SK-N-SH (cell line): ENCODE data around the gene CLMP. TPM values are rescaled to one million over a fixed set of nuclear protein-coding genes. Genes with fewer than 3 reads are reported as not detected.

Experiments used
- CTCF ChIA-PET: fragments of 300-600, 350-600 bp; formaldehyde crosslinking; extraction: SDS; loops from one replicate; lab custom pipeline; 2021; lab: Yijun Ruan, JAX
- POLR2A ChIA-PET: fragments of 350-600 bp; sonication (Branson Sonifier 250); formaldehyde crosslinking; extraction: SDS; loops from one replicate; lab custom pipeline; 2020; ENCODE audit warnings: antibody characterized with exemption, inconsistent platforms; lab: Yijun Ruan, JAX
- DNase-seq: peaks from one replicate; pipeline ENCODE4 v3.0.0; 2012
- H2AFZ ChIP-seq: fragments of 200-600 bp; sonication (generic); 2 replicates; pipeline ENCODE4 v1.8.1; 2016; ENCODE audit warnings: antibody characterized with exemption, mild to moderate bottlenecking, low read depth
- H3F3A ChIP-seq: fragments of 200-600 bp; sonication (generic); replicated peaks from 2 replicates; pipeline ENCODE3; 2016; ENCODE audit warnings: antibody characterized with exemption, mild to moderate bottlenecking; ENCODE audit not compliant: insufficient read depth
- H3K27ac ChIP-seq, 2 experiments: fragments of 200-500 bp in 1 of 2; fragments of 200-600 bp in 1 of 2; sonication (Bioruptor generic) in 1 of 2; sonication (generic), shearing (Covaris generic) in 1 of 2; 2 replicates each; pipeline versions ENCODE4 v1.5.1 to v1.6.1; 2014 to 2016; ENCODE audit warnings: low read depth in 2 of 2, inconsistent platforms in 1 of 2, low read length in 1 of 2, mild to moderate bottlenecking in 1 of 2, mixed read lengths in 1 of 2
- H3K27me3 ChIP-seq: fragments of 200-600 bp; sonication (generic), shearing (Covaris generic); 2 replicates; pipeline ENCODE4 v1.6.1; 2016; ENCODE audit warnings: mixed run types; ENCODE audit not compliant: insufficient read depth
- H3K36me3 ChIP-seq, 2 experiments: fragments of 200-500 bp in 1 of 2; fragments of 200-600 bp in 1 of 2; sonication (Bioruptor generic) in 1 of 2; sonication (generic) in 1 of 2; replicated peaks in 1 of 2; 2 replicates each; pipeline versions ENCODE3 to v1.5.1; 2014 to 2016; ENCODE audit warnings: low read length in 1 of 2, mild to moderate bottlenecking in 1 of 2; ENCODE audit not compliant: insufficient read depth in 2 of 2, control insufficient read depth in 1 of 2
- H3K4me1 ChIP-seq, 2 experiments: fragments of 200-500 bp in 1 of 2; fragments of 200-600 bp in 1 of 2; sonication (Bioruptor generic) in 1 of 2; sonication (generic), shearing (Covaris generic) in 1 of 2; 2 replicates each; pipeline versions ENCODE4 v1.5.1 to v1.6.1; 2014 to 2016; ENCODE audit warnings: low read depth in 1 of 2, low read length in 1 of 2, mixed run types in 1 of 2; ENCODE audit not compliant: insufficient read depth in 2 of 2, control insufficient read depth in 1 of 2
- H3K4me2 ChIP-seq: fragments of 200-600 bp; sonication (generic), shearing (Covaris generic); 2 replicates; pipeline ENCODE4 v1.6.1; 2017; ENCODE audit warnings: mixed run types
- H3K4me3 ChIP-seq, 2 experiments: fragments of 200-500 bp in 1 of 2; fragments of 200-600 bp in 1 of 2; sonication (Bioruptor generic) in 1 of 2; sonication (generic), shearing (Covaris generic) in 1 of 2; 2 replicates each; pipeline versions ENCODE4 v1.5.1 to v1.8.1; 2014 to 2016; ENCODE audit warnings: low read depth in 2 of 2, inconsistent platforms in 1 of 2, low read length in 1 of 2, mild to moderate bottlenecking in 1 of 2, mixed read lengths in 1 of 2, moderate library complexity in 1 of 2
- H3K79me2 ChIP-seq: fragments of 200-600 bp; sonication (generic); 2 replicates; pipeline ENCODE4 v1.8.1; 2017; ENCODE audit warnings: mild to moderate bottlenecking; ENCODE audit not compliant: insufficient read depth
- H3K9ac ChIP-seq: fragments of 200-600 bp; sonication (generic); 2 replicates; pipeline ENCODE4 v1.6.1; 2017; ENCODE audit warnings: mixed run types
- H3K9me2 ChIP-seq: fragments of 200-600 bp; sonication (generic); 2 replicates; pipeline ENCODE4 v1.6.1; 2017; ENCODE audit warnings: mixed run types
- H3K9me3 ChIP-seq: fragments of 200-600 bp; sonication (generic); 2 replicates; pipeline ENCODE4 v1.6.1; 2017; ENCODE audit warnings: mixed run types, mild to moderate bottlenecking, moderate library complexity
- H4K20me1 ChIP-seq: fragments of 200-600 bp; sonication (generic); 2 replicates; pipeline ENCODE4 v1.6.1; 2017; ENCODE audit warnings: mild to moderate bottlenecking, mixed run types; ENCODE audit not compliant: insufficient read depth
- ELF1 ChIP-seq: IDR thresholded peaks from 2 replicates; pipeline ENCODE4 v1.4.0; 2012
- EP300 ChIP-seq, 2 experiments: IDR thresholded peaks; 2 replicates each; pipeline versions ENCODE4 v1.4.0 to v1.6.1; 2012; ENCODE audit warnings: borderline replicate concordance in 1 of 2, low read depth in 1 of 2, low read length in 1 of 2
- FOSL2 ChIP-seq: IDR thresholded peaks from 2 replicates; pipeline ENCODE4 v1.4.0; 2012; ENCODE audit warnings: low read depth, mild to moderate bottlenecking, moderate library complexity, borderline replicate concordance
- FOXJ3 ChIP-seq: sonication (generic); formaldehyde crosslinking; IDR thresholded peaks from 2 replicates; pipeline ENCODE4 v1.5.1; 2020; ENCODE audit warnings: mild to moderate bottlenecking, missing genetic modification reagents
- GABPA ChIP-seq: IDR thresholded peaks from 2 replicates; pipeline ENCODE4 v1.4.0; 2012; ENCODE audit warnings: low read depth, mild to moderate bottlenecking
- MAX ChIP-seq: IDR thresholded peaks from 2 replicates; pipeline ENCODE4 v1.4.0; 2012; ENCODE audit warnings: low read depth
- MEF2A ChIP-seq: IDR thresholded peaks from 2 replicates; pipeline ENCODE4 v1.4.0; 2012; ENCODE audit warnings: low read depth, borderline replicate concordance
- MXI1 ChIP-seq: IDR thresholded peaks from 2 replicates; pipeline ENCODE4 v1.6.1; 2012; ENCODE audit warnings: mild to moderate bottlenecking, low read depth, low read length, improper control_type of control experiment
- NFIC ChIP-seq: IDR thresholded peaks from 2 replicates; pipeline ENCODE4 v1.4.0; 2012; ENCODE audit warnings: borderline replicate concordance
- NRF1 ChIP-seq: IDR thresholded peaks from 2 replicates; pipeline ENCODE4 v1.6.1; 2012; ENCODE audit warnings: low read depth, mild to moderate bottlenecking, low read length
- RAD21 ChIP-seq: IDR thresholded peaks from 2 replicates; pipeline ENCODE4 v1.6.1; 2012; ENCODE audit warnings: mild to moderate bottlenecking, low read length
- RXRA ChIP-seq: IDR thresholded peaks from 2 replicates; pipeline ENCODE4 v1.4.0; 2012; ENCODE audit warnings: low read depth, mild to moderate bottlenecking, borderline replicate concordance
- SIN3A ChIP-seq: IDR thresholded peaks from 2 replicates; pipeline ENCODE4 v1.6.1; 2012; ENCODE audit warnings: low read depth, mild to moderate bottlenecking, low read length, moderate library complexity, borderline replicate concordance
- SMC3 ChIP-seq: IDR thresholded peaks from 2 replicates; pipeline ENCODE4 v1.6.1; 2012; ENCODE audit warnings: low read depth, low read length, improper control_type of control experiment
- TAF1 ChIP-seq: IDR thresholded peaks from 2 replicates; pipeline ENCODE4 v1.6.1; 2012; ENCODE audit warnings: low read depth, mild to moderate bottlenecking, low read length, moderate library complexity, borderline replicate concordance
- TCF12 ChIP-seq: IDR thresholded peaks from 2 replicates; pipeline ENCODE4 v1.4.0; 2012
- YY1 ChIP-seq: IDR thresholded peaks from 2 replicates; pipeline ENCODE4 v1.4.0; 2012; ENCODE audit warnings: low read depth, mild to moderate bottlenecking
- WGBS: methylation state at CpG from one replicate; pipeline ENCODE4 v1.1.6; 2017; ENCODE audit warnings: low lambda C conversion rate; 5-methylcytosine and 5-hydroxymethylcytosine counted together
- polyA plus RNA-seq, 3 experiments: library from polyadenylated mRNA; depleted of rRNA; stranded (reverse); fragments of >200 nt; gene quantifications; 2 replicates each; pipeline ENCODE4 v1.2.3, GENCODE V29; 2012
- TF ChIP-seq, protein P1 (sequence below): fragments of 200-600 bp; sonication (generic); IDR thresholded peaks from 2 replicates; pipeline ENCODE4 v1.6.1; 2017; ENCODE audit warnings: antibody characterized with exemption, mild to moderate bottlenecking, moderate library complexity
- TF ChIP-seq, protein P2 (sequence below): IDR thresholded peaks from 2 replicates; pipeline ENCODE4; 2012
- TF ChIP-seq, protein P3 (sequence below): IDR thresholded peaks from 2 replicates; pipeline ENCODE4 v1.4.0; 2012; ENCODE audit warnings: low read depth, borderline replicate concordance
- TF ChIP-seq, protein P4 (sequence below): fragments of 150-350 bp; IDR thresholded peaks from 2 replicates; pipeline ENCODE4 v1.6.1; 2017; ENCODE audit warnings: antibody characterized with exemption, low read length, low read depth, borderline replicate concordance

The CLMP gene
- polyA plus RNA-seq, 1 of the 3 experiments (the other 2 are of a cell fraction): 61.9 TPM

DNA sequence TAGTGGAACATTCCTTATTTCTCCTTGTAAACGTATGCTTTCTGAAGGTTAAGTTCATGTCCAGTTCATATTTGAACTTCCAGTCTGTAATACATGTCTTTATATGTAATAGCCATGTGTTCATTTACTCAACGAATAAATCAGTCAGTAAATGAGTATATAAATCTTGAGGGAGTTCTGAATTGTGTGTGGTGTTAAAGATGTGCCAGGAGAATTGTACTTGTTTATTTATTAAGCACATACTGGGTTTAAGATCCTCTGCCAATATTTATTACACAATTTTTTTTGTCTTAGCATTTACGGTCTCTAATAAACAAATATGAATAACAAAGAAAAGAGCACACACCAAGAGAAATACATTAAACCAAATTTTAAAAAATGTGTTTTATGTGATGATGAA, 26.5 kb upstream of the CLMP start (continued):
- TF ChIP-seq SIN3A (no peak), MAX (no peak)

- Histone ChIP-seq H3K4me1 (peaks cover 0 to 17% of the 10 kb centered on the region in 2 experiments; a peak in 2 of 4 replicates), H3K9me3 (no peaks in the 10 kb centered on the region), H2AFZ (no peak overlapping the region), H3F3A (peaks cover 13% of the 10 kb centered on the region), H3K27ac (no peak overlapping the region), H4K20me1 (no peaks in the 10 kb centered on the region), H3K27me3 (no peaks in the 10 kb centered on the region), H3K9me2 (no peaks in the 10 kb centered on the region), H3K9ac (no peak overlapping the region), H3K4me2 (no peak overlapping the region), H3K36me3 (no peaks in the 10 kb centered on the region), H3K79me2 (no peaks in the 10 kb centered on the region), H3K4me3 (no peak overlapping the region)
- CTCF ChIA-PET: interaction anchor here (0.7 to 2.4 kb wide), 3 partner anchors 9 to 40 kb away, joined by 3 to 12 read pairs (median 3); no protein-coding TSS in a partner anchor
- 91% methylated on average over 6 of the region's 6 CpGs for WGBS
- no peak for DNase-seq
- POLR2A ChIA-PET: no interaction called here
- TF ChIP-seq RXRA: no peak
- TF ChIP-seq GABPA: no peak
- TF ChIP-seq NRF1: no peak
- TF ChIP-seq RAD21: no peak
- TF ChIP-seq, protein P1, sequence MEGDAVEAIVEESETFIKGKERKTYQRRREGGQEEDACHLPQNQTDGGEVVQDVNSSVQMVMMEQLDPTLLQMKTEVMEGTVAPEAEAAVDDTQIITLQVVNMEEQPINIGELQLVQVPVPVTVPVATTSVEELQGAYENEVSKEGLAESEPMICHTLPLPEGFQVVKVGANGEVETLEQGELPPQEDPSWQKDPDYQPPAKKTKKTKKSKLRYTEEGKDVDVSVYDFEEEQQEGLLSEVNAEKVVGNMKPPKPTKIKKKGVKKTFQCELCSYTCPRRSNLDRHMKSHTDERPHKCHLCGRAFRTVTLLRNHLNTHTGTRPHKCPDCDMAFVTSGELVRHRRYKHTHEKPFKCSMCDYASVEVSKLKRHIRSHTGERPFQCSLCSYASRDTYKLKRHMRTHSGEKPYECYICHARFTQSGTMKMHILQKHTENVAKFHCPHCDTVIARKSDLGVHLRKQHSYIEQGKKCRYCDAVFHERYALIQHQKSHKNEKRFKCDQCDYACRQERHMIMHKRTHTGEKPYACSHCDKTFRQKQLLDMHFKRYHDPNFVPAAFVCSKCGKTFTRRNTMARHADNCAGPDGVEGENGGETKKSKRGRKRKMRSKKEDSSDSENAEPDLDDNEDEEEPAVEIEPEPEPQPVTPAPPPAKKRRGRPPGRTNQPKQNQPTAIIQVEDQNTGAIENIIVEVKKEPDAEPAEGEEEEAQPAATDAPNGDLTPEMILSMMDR: no peak
- TF ChIP-seq, protein P2, sequence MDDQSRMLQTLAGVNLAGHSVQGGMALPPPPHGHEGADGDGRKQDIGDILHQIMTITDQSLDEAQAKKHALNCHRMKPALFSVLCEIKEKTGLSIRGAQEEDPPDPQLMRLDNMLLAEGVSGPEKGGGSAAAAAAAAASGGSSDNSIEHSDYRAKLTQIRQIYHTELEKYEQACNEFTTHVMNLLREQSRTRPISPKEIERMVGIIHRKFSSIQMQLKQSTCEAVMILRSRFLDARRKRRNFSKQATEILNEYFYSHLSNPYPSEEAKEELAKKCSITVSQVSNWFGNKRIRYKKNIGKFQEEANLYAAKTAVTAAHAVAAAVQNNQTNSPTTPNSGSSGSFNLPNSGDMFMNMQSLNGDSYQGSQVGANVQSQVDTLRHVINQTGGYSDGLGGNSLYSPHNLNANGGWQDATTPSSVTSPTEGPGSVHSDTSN: no peak
- TF ChIP-seq MEF2A: no peak
- TF ChIP-seq FOXJ3 (CRISPR knock-in tag): no peak
- TF ChIP-seq, protein P3, sequence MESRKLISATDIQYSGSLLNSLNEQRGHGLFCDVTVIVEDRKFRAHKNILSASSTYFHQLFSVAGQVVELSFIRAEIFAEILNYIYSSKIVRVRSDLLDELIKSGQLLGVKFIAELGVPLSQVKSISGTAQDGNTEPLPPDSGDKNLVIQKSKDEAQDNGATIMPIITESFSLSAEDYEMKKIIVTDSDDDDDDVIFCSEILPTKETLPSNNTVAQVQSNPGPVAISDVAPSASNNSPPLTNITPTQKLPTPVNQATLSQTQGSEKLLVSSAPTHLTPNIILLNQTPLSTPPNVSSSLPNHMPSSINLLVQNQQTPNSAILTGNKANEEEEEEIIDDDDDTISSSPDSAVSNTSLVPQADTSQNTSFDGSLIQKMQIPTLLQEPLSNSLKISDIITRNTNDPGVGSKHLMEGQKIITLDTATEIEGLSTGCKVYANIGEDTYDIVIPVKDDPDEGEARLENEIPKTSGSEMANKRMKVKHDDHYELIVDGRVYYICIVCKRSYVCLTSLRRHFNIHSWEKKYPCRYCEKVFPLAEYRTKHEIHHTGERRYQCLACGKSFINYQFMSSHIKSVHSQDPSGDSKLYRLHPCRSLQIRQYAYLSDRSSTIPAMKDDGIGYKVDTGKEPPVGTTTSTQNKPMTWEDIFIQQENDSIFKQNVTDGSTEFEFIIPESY: no peak
- no peak for TF ChIP-seq TCF12
- TF ChIP-seq EP300 (IDR thresholded peaks at IDR 0.05; ENCODE audit: borderline replicate concordance in 1 of 2, low read depth in 1 of 2, low read length in 1 of 2): no peak
- TF ChIP-seq, protein P4, sequence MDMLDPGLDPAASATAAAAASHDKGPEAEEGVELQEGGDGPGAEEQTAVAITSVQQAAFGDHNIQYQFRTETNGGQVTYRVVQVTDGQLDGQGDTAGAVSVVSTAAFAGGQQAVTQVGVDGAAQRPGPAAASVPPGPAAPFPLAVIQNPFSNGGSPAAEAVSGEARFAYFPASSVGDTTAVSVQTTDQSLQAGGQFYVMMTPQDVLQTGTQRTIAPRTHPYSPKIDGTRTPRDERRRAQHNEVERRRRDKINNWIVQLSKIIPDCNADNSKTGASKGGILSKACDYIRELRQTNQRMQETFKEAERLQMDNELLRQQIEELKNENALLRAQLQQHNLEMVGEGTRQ: no peak
- no peak for TF ChIP-seq YY1
- no peak for TF ChIP-seq MXI1
- no peak for TF ChIP-seq NFIC
- no peak for TF ChIP-seq ELF1
- TF ChIP-seq FOSL2: no peak
- no peak for TF ChIP-seq SMC3
- TF ChIP-seq SIN3A: no peak
- TF ChIP-seq TAF1: no peak
Observed at GRCh38 chr11:123221096-123221561, 26.1 kb upstream of the CLMP start.
